MV-4-11 (cell line): ENCODE measurements around the gene TGFBRAP1.
A peak's percentile ranks its signal among the peaks of the same experiment; 100 is the strongest.

Experiments used
- DNase-seq: peaks from one replicate; lab custom pipeline; 2025; lab: John Stamatoyannopoulos, UW

Gene TGFBRAP1

DNA sequence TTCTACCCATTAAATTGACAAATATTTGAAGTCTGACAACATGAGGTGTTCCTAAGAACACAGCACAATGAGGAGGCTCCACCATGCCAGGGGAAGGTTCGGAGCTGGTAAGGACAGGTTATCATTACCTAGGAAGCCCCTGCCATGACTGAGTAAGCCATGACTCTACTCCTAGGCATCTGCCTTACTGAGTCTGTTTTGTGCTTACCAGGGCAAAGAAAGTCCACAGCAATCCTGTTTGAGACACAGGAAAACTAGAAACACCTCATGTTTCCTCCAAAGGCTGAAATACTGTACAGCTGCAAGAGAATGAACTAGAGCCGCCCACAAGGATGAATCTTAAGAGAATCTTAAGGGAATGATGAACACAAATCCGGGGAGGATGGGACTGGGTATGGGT is 11.6 kb downstream of the TGFBRAP1 start:
- DNase-seq: no peak

DNA sequence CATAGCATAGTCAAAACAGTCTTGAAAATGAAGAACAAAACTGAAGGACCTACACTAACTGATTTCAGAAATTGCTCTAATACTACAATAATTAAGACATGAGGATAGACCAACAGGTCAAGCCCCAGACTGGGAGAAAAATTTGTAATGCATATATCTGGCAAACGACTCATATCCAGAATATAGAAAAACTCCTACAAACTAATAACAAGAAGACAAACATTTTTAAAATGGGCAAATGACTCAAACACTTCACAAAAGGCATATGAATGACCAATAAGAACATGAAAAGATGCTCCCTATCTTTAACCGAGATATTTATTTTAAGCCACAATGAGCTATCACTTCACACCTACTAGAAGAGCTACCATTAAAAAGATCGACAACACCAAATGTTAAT is 14.2 kb downstream of the TGFBRAP1 start:
- no peak for DNase-seq

DNA sequence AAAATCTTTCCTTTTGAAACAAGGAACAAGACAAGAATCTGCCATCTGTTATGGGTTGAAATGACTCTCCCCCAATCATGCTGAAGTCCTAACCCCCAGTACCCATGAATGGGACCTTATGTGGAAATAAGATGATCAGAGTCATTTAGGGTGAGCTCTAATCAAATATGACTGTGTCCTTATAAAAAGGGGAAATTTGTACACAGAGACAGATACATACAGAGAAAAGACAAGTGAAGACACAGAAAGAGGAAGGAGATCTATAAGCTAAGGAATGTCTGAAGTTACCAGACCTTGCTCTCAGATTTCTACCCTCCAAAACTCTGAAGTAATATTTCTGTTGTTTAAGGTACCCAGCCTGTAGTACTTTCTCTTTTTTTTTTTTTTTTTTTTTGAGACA is 15.7 kb downstream of the TGFBRAP1 start:
- DNase-seq: peak; percentile 73

DNA sequence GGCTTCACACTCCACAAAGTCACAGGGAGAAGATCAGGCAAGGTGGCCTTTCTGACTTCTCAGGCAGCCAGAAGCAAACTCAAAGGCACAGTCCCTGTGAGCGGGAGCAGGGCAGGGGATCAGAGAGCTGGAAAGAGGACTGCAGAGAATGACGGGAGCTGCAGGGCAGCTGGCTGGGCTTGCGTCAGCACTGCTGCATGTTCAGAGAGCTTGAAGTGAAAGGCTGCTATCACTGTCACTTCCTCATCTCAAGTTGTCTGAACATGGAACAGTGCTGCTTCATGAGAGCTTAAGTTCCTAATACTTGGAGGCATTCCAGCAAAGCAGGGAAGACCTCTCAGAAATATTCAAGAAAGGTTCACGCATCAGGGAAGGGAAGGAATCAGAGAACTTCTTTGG is 20.4 kb downstream of the TGFBRAP1 start:
- peak; percentile 85 for DNase-seq

DNA sequence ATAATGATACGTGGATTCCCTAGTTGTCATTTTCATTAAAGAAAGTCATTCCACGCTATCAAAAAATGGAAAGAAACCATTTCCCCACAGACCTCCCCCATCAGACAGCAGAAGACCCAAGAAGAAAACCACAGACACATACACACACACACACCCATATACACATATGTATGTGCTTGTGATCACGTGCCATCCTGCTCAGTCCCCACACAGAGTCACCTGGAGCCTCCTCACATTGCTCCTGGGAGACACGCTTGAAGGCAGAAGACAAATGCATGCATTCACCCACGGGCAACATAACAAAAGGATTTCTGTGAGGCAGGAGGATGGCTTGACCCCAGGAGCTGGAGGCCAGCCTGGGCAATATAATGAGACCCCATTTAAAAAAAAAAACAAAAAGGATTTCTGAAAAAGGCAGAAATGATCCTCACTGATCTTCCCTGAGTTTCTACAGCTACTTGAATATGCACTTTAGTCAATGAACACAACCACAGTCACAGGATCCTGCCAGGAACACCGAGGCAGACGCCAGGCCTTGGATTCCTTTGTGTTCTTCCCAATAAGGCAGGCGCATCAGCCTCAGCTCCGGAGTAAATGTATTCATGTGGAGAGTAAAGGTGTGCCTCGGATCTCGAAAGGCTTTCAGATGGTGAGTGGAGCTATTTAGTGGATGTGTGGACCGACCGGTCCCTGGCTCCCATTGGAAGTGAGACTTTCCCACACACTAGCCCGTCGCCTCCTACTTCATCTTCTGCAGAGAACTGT is 21.0 kb downstream of the TGFBRAP1 start:
- DNase-seq: no peak

DNA sequence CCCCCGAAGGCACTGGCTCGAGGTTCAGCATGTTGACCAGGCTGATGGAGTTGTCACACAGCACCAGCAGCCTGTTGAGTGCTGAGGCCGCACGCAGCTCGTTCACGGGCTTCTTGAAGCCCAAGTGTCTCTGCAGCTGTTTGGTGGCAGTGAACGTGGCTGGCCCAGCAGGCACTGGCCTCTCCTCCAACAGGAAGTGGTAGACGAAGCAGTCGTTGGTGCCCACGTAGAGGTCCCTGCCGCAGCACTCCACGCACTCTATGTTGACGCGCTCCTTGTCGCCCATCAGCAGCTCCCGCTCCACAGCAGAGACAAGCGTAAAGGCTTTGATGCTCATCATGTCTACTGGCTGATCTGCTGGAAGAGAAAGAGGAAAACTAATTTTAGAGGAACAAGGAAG is 21.6 kb downstream of the TGFBRAP1 start:
- peak; percentile 19 for DNase-seq

DNA sequence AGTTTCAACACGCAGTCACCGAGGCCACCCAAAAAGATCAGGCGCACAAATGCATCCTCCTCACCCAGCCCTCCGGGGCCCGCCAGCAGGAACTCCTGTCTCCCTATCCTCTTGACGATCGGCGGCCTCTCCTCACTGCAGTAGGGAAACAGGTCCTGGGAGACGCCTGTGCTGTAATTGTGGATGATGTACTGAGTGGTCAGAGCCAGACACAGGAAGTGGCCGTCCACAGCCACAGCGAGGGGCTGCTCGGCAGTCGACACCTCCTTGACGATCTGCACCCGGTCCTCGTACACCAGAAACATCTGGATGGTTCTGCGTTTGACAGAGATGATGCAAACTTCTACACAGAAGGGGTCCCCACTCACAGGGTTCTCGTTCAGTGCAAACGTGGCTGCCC is 22.0 kb downstream of the TGFBRAP1 start:
- no peak for DNase-seq

DNA sequence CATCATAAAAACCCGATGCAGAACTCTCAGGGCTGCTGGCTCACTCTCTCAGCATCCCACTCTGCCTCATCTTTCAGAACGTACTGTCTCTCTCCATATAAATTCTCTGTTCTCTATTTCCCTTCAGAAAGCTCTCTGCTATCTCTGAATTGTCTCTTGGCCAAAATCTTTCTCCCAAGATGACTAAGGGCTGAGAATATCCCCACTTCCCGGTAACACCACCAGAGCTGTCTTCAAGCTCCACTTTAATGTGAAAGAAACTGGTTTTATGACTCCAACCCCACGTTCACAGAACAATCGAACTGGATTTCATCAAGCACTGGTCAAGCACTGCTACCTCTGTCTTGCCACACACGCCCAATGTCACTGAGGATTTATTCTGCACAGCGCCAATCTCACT is 22.4 kb downstream of the TGFBRAP1 start:
- DNase-seq: no peak

DNA sequence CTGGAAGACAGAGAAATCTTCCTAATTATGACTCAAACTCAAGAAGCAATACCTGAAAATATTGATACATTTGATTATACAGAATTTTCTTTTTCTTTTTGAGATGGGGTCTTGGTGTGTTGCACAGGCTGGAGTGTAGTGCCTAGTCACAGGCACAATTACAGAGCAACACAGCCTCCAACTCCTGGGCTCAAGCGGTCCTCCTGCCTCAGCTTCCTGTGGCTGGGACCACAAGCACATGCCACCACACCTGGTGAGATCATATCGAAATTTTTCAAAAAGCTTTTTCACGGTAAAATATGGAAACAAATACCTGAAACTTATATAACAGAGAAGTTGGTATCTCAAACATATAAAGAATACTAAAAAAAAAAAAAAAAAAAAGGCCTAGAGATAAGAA is 27.9 kb downstream of the TGFBRAP1 start:
- no peak for DNase-seq

DNA sequence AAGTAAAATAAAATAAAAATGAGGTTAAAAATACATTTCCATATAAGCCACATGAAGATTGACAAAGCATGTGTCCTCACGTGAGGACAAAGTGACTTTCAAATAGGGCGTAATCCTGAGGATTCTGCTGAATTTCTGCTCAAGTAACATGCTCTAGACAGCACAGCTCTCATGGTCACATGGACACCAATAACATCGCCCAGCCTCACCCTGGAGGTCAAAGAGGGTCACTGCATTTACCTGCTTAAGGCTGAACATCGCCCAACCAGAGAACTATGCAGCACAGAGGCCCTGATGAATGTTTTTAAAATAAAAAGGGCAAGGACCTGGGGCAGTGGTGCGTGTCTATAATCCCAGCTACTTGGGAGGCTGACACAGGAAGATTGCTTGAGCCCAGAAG is 30.2 kb downstream of the TGFBRAP1 start:
- no peak for DNase-seq

DNA sequence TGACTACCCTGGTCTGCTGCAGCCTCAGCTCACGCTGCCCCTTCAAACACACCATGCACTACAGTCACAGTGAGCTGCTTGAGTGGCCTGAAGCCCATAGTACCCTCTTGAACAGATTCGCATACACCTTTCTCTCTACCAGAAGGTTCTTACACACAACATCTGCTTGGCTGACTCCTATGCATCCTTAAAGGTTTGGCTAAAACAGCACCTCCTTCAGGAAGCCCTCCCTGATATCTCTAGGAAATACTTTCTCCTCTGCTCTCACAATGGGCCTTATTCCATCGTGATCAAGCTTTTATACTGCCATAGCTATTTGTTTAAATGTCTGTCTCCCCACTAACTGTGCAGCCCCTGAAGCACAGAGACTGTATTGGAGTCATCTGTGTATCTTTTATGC is 31.5 kb downstream of the TGFBRAP1 start:
- no peak for DNase-seq

DNA sequence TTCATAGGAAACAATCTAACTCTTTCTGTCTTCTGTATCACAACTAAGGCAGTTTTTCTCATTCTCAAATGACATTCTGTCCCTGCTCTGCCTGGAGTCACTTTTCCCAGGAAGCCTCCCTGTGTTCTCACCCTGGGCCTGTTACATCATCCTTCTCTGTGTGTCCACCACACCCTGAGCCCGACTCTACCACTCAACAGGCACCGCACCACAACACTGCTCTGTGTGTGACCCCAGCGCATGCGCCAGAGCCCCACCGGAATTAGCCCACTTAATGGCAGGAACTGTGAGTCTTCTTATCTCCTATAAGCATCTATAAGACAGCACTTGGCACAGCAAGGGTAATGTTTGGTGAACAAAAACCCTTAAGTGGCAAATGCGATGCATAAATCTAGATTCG is 32.3 kb downstream of the TGFBRAP1 start:
- DNase-seq: no peak

DNA sequence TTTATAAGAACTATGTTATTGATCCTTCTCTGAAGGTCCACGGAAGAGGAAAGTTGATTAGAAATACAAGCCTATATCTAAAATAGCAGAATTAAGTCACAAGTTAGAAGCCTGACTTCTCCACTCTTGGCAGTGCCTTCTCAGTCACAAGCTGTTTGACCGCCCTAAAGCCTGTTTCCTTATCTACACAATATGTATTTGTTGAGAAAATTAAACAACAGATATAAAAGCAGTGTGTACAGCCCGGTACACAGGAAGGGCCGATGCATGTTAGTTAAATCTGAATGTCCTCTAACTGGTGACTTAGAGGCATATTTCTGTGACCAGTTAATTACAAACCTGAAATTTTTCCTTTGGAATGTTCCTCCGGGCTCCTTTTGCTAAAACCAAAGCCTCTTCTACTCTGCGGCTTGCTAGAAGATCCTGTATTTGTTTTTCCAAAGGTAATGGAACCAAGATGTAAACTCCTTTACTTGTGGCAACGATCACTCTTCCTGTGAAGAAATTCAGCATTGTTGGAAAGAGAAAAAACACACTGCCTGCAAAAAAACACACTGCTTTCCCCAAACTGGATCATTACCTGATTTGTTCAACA is 33.4 kb downstream of the TGFBRAP1 start:
- DNase-seq: no peak

DNA sequence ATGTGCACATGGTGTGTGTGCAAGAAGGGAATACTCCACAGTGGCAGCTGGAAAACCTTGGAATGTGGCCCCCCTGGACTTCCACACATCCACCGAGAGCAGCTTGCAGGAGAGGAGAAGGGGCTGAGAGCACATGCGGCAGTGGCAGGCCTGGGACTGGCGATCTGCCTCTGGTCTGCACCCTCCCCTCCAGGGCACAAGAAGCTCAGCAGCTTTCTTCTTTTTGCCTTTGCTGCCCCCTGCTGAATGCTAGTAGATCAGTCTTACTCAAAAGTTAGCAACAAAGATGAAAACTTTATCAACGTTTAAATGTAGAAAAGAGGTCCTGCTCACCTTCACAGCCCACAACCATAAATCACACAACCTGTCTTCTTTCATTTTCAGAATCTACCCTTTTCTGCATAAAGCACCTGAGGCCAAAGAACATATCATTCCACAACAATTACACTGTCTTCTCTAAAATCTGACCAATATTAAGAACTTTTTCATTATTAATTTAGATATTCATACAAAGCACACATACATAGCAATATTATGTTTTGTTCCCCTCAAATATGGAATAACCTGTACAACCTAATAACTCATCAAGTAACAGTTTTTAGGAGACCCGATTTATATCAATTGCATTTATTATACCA is 34.6 kb downstream of the TGFBRAP1 start:
- DNase-seq: peak; percentile 30

DNA sequence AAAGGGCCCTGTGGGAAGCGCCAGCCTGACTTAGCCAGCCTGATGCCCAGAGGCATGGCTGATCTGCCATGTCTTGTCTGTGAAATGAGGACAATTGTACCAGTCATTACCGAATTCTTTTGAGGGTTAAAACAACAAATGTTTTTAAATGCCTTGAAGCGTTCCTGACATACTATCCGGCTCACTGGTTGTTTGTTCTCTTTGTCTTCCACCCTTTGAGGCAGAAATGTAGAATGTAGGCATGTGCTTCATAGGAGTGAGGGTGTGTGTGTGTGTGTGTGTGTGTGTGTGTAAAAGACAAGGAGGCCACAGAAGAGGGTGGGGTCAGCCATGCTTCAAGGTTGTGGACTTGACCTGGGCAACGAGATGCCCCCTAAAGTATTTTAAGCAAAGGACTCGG is 35.5 kb downstream of the TGFBRAP1 start:
- no peak for DNase-seq

DNA sequence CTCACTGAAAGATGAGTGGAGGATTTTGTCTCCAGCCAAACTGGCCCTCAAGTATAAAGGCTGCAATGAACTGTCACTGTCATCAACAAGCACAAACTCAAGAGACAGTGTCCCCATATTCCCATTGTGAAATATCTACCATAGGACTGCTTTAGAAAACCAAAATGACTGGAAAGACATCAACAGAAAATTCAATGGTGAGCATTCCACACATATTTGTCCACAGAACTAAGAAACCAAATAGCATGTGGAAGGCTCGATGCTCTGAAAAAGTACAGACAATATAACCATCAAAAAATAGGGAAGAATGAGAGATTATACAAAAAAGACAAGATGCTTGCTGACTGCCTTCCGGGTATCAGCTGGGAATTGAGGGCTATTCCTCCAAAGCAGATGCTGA is 37.6 kb downstream of the TGFBRAP1 start:
- no peak for DNase-seq

DNA sequence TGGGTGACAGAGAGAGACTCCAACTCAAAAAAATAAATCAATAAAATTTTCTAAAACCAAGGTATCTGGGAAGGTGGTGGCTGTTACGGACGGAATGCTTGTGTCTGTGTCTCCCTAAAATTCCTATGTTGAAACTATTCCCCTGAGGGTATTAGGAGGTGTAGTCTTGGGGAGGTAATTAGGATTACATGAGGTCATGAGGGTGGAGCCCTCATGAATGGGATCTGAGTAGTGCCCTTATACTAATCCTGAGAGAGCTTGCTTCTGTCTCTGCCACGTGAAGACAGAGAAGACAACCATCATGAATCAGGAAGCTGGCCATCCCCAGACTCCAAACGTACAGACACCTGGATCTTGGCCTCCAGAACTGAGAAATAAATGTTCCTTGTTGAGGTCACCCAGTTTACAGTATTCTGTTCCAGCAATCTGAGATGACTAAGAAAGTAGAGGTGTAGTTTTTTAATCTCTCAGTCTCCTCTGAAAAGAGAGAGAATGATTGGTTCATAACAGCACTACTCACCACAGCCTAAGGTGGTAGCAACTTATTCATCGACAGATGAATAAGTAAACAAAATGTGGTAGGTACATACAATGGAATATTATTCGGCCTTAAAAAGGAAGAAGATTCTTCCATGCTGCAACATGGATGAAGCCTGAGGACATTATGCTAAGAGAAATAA is 38.4 kb downstream of the TGFBRAP1 start:
- no peak for DNase-seq

DNA sequence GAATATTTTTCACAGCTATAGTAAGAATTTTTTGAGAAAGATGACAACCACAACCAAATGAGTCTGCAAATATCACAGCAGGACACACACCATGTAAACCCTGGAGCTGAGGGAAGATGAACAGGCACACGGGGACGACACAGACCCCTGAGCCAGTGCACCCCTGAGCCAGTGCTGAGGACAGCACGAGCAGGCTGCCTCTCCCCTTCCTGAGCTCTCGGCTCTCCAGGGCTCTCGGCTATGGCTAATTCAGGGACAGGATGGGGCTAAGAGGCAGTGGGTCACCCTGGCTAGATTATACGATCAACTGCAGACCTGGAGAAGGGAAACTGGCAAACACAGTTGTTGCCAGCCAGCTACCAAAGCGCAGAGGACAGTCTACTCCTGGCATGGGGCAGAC is 41.4 kb downstream of the TGFBRAP1 start:
- DNase-seq: no peak

DNA sequence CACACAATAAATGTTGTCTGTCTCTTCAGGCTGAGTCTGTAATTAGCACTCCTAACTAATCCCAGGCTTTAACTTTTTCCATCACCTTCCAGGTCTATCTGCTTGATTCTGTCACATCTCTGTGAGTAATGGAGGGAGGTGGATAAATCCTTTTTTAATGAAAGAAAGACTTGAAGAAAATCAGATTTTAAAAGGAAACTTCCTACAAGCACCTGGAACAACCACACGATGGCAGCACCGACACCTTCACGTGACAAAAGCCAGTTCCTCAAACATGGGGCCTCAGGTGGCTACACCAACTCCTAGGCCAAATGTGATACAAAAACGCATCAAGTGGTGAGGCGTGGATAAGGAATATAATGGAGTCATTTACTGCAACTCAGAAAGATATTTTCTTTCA is 41.8 kb downstream of the TGFBRAP1 start:
- DNase-seq: peak; percentile 25

DNA sequence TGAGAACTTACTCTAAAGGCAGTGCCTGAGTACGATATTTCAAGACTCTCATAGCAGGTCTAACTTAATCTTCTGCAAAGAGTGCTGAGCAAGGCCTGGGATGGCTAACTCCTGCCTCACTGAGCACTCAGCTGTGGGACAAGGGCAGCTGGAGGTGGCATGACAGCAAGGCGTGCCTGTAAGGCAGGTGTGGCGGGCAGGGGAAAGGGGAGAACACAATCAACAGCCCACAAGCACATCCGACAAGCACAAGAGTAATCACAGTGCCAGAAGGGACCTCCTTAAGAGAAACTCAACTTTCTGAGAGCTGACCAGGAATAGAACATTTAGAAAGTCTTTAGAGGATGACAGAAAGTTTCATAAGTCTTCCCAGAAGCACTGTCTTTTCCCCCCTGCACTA is 46.0 kb downstream of the TGFBRAP1 start:
- no peak for DNase-seq

DNA sequence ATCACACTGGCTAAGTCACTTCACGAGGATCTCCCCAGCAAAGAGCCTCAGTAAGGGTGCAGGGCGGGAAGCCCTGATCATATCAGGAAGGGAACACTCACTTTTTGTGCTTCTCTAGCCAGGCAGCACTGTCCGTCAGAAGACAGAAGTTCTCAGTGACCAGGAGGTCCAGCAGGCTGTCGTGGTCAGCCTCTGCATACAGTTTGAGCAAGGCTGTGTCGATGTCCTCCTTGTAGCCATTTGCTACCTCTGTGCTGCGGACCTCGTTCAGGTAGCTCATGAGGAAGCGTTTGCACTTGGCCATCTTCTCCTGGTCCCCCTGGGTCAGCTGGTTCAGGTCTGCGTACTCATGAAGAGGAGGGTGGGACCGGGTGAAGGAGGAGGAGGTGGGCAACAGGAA is 49.3 kb downstream of the TGFBRAP1 start:
- no peak for DNase-seq

DNA sequence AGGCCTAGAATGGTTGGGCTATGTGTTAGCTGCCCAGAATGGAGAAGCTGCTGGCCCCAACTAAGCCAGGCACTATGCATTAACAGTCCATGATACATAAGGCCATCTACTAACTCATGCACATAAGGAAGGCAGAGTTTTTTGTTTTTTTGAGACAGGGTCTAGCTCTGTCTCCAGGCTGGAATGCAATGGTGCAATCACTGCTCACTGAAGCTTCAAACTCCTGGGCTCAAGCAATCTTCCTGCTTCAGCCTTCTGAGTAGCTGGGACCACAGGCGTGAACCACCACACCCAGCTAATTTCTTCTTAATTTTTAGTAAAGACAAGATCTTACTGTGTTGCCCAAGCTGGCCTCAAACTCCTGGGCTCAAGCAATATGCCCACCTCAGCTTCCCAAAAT is 50.4 kb downstream of the TGFBRAP1 start:
- no peak for DNase-seq

DNA sequence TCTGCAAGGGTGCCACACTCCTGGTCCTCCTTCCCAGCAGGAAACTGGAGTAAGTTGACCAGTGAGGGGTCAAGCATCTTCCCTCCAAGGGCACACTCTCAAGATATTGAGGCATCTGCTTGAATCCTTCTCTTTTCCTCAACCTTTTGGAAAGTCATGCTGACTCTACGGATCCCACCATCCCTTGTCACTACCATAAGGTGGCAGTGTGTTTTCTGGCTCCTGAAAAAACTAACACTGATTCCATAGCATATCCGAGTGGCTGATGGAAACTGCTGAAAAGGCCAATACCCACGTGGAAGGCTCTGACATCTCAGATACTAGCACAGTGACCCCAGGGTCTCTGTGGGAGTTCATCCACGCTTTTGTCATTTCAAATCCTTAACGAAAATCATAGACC is 50.9 kb downstream of the TGFBRAP1 start:
- no peak for DNase-seq
